ENCODE data around the gene USP33. TPM values are rescaled to one million over a fixed set of nuclear protein-coding genes. Genes with fewer than 3 reads are reported as not detected.

USP33 gene
- total and polyA plus RNA-seq, 2 of the 13 experiments (the other 11 are each of a cell fraction or from before 2014, with no cell fraction given): 32.0 to 49.1 TPM

DNA sequence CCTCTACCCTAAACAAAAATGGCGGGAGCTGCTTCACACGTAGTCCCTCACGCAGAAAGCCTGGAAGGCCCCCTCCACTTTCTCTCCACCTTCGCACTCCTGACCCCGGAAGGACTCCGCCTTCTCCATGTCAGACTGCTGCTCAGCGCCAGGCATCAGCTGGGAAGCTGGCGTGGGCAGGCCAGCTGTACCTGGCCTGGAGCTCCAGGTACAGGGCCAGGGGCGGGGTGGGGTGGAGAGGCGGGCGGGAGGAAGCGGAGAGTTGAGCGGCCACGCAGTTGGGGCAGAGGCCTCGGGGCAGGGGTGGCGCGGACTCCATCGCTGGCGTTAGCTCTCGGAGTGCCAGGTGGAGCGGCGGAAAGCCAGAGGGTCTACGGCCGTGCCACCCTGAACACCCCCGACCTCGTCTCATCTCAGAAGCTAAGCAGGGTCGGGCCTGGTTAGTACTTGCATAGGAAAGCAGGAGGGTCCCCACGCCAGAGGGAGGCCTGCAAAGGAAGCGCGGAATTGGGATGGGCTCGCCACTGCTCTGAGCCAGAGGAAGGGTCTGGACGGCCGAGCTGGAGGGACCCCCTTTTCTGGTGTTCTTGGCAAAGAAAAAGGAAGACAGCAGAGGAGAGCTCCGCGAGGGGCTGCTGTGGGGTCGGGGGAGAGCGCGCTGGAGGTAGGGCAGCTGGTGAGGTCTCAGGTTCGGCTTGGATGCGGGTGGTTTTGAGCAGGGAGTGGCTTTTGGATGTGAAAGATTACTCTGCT is 20.1 kb upstream of the USP33 start, which contains the start of gene MIGA1 (continued):
- no peak for TF ChIP-seq ZNF160 (CRISPR knock-in tag; IDR thresholded peaks at IDR 0.05)
- no peak for TF ChIP-seq WIZ (CRISPR knock-in tag; IDR thresholded peaks at IDR 0.05)
- TF ChIP-seq U2AF1 (optimal IDR thresholded peaks at IDR 0.05; ENCODE audit: low read depth, low read length): no peak
- no peak for TF ChIP-seq TSC22D2 (CRISPR knock-in tag; IDR thresholded peaks at IDR 0.05; ENCODE audit: borderline replicate concordance)
- no peak for TF ChIP-seq THAP8 (CRISPR knock-in tag; IDR thresholded peaks at IDR 0.05; ENCODE audit: borderline replicate concordance)
- no peak for TF ChIP-seq AKAP8 (CRISPR knock-in tag; IDR thresholded peaks at IDR 0.05)
- no peak for TF ChIP-seq MLLT10 (CRISPR knock-in tag; IDR thresholded peaks at IDR 0.05)
- TF ChIP-seq ZNF30 (CRISPR knock-in tag; IDR thresholded peaks at IDR 0.05): no peak
- TF ChIP-seq, protein P1, sequence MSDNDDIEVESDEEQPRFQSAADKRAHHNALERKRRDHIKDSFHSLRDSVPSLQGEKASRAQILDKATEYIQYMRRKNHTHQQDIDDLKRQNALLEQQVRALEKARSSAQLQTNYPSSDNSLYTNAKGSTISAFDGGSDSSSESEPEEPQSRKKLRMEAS (IDR thresholded peaks at IDR 0.05): peak; percentile 75
- no peak for TF ChIP-seq ZBTB10 (CRISPR knock-in tag; IDR thresholded peaks at IDR 0.05; ENCODE audit: borderline replicate concordance)
- no peak for TF ChIP-seq KDM1A (CRISPR knock-in tag; IDR thresholded peaks at IDR 0.05)
- TF ChIP-seq TCF7L2 (IDR thresholded peaks at IDR 0.05; ENCODE audit: low read depth, low read length): no peak
- TF ChIP-seq RFX3 (CRISPR knock-in tag; IDR thresholded peaks at IDR 0.05): no peak
- TF ChIP-seq BRF2 (CRISPR knock-in tag; IDR thresholded peaks at IDR 0.05): peak; percentile 21; the same call in 1 of the 2 replicates
- no peak for TF ChIP-seq ZSCAN29 (CRISPR knock-in tag; conservative IDR thresholded peaks at IDR 0.05)
- no peak for TF ChIP-seq U2AF2 (IDR thresholded peaks at IDR 0.05; ENCODE audit: low read depth, low read length)
- TF ChIP-seq TRIM24 (CRISPR knock-in tag; IDR thresholded peaks at IDR 0.05): no peak
- TF ChIP-seq ZNF33A (CRISPR knock-in tag; IDR thresholded peaks at IDR 0.05; ENCODE audit: borderline replicate concordance): no peak
- TF ChIP-seq FOXJ3 (CRISPR knock-in tag; IDR thresholded peaks at IDR 0.05; ENCODE audit: borderline replicate concordance): no peak
- TF ChIP-seq, protein P2, sequence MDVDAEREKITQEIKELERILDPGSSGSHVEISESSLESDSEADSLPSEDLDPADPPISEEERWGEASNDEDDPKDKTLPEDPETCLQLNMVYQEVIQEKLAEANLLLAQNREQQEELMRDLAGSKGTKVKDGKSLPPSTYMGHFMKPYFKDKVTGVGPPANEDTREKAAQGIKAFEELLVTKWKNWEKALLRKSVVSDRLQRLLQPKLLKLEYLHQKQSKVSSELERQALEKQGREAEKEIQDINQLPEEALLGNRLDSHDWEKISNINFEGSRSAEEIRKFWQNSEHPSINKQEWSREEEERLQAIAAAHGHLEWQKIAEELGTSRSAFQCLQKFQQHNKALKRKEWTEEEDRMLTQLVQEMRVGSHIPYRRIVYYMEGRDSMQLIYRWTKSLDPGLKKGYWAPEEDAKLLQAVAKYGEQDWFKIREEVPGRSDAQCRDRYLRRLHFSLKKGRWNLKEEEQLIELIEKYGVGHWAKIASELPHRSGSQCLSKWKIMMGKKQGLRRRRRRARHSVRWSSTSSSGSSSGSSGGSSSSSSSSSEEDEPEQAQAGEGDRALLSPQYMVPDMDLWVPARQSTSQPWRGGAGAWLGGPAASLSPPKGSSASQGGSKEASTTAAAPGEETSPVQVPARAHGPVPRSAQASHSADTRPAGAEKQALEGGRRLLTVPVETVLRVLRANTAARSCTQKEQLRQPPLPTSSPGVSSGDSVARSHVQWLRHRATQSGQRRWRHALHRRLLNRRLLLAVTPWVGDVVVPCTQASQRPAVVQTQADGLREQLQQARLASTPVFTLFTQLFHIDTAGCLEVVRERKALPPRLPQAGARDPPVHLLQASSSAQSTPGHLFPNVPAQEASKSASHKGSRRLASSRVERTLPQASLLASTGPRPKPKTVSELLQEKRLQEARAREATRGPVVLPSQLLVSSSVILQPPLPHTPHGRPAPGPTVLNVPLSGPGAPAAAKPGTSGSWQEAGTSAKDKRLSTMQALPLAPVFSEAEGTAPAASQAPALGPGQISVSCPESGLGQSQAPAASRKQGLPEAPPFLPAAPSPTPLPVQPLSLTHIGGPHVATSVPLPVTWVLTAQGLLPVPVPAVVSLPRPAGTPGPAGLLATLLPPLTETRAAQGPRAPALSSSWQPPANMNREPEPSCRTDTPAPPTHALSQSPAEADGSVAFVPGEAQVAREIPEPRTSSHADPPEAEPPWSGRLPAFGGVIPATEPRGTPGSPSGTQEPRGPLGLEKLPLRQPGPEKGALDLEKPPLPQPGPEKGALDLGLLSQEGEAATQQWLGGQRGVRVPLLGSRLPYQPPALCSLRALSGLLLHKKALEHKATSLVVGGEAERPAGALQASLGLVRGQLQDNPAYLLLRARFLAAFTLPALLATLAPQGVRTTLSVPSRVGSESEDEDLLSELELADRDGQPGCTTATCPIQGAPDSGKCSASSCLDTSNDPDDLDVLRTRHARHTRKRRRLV (CRISPR knock-in tag; IDR thresholded peaks at IDR 0.05): 0 out of 2 replicates have a peak, but pooled peaks have one; percentile 22
